Hepatocyte (in vitro differentiated cells): Measurements from ENCODE around the gene IRF2. TPM values are rescaled to one million over a fixed set of nuclear protein-coding genes. Genes with fewer than 3 reads are reported as not detected.

Source experiments
- DNase-seq: peaks from one replicate; pipeline ENCODE4 v3.0.0-alpha.2; 2016; ENCODE audit warnings: low spot score
- H2AFZ ChIP-seq: fragments of 200-600 bp; sonication (generic); 2 replicates; pipeline ENCODE4 v1.6.0; 2016; ENCODE audit warnings: antibody characterized with exemption, mild to moderate bottlenecking
- H3K27ac ChIP-seq: fragments of 200-600 bp; sonication (generic); 2 replicates; pipeline ENCODE4 v1.5.1; 2016; ENCODE audit warnings: mild to moderate bottlenecking
- H3K27me3 ChIP-seq: fragments of 200-600 bp; sonication (generic); 2 replicates; pipeline ENCODE4 v1.6.1; 2016
- H3K36me3 ChIP-seq: fragments of 200-600 bp; sonication (generic); replicated peaks from 2 replicates; pipeline ENCODE4 v1.5.1; 2016; ENCODE audit warnings: low read depth; ENCODE audit not compliant: insufficient read depth
- H3K4me1 ChIP-seq: fragments of 200-600 bp; sonication (generic); 2 replicates; pipeline ENCODE4 v1.5.1; 2016; ENCODE audit warnings: mild to moderate bottlenecking, moderate library complexity; ENCODE audit not compliant: insufficient read depth
- H3K4me2 ChIP-seq: fragments of 200-600 bp; sonication (generic); 2 replicates; pipeline ENCODE4 v1.6.0; 2016
- H3K4me3 ChIP-seq: fragments of 200-600 bp; sonication (generic); 2 replicates; pipeline ENCODE4 v1.5.1; 2016; ENCODE audit warnings: mild to moderate bottlenecking
- H3K79me2 ChIP-seq: fragments of 200-600 bp; sonication (generic); 2 replicates; pipeline ENCODE4 v1.6.0; 2017; ENCODE audit warnings: mild to moderate bottlenecking
- H3K9me2 ChIP-seq: fragments of 200-600 bp; sonication (generic); replicated peaks from 2 replicates; pipeline ENCODE4 v1.6.0; 2017; ENCODE audit warnings: mild to moderate bottlenecking; ENCODE audit not compliant: insufficient read depth
- H3K9me3 ChIP-seq: fragments of 200-600 bp; sonication (generic); 2 replicates; pipeline ENCODE4 v1.5.1; 2016; ENCODE audit warnings: low read depth, mild to moderate bottlenecking
- H4K20me1 ChIP-seq: fragments of 200-600 bp; sonication (generic); 2 replicates; pipeline ENCODE4 v1.6.0; 2016; ENCODE audit warnings: mild to moderate bottlenecking; ENCODE audit not compliant: insufficient read depth, poor library complexity, severe bottlenecking
- EZH2 ChIP-seq: fragments of 200-600 bp; sonication (generic); IDR thresholded peaks from 2 replicates; pipeline ENCODE4 v1.6.1; 2016; ENCODE audit warnings: antibody characterized with exemption, mild to moderate bottlenecking, borderline replicate concordance
- EZH2phosphoT487 ChIP-seq: fragments of 200-600 bp; sonication (generic); IDR thresholded peaks from one replicate; pipeline ENCODE4 v1.6.1; 2018; ENCODE audit warnings: antibody characterized with exemption, mild to moderate bottlenecking, low read depth, moderate library complexity; ENCODE audit not compliant: unreplicated experiment, severe bottlenecking
- WGBS: methylation state at CpG from one replicate; pipeline ENCODE4 v1.1.6; 2016; ENCODE audit warnings: low lambda C conversion rate; ENCODE audit errors: missing lambda C conversion rate; 5-methylcytosine and 5-hydroxymethylcytosine counted together
- polyA plus RNA-seq: library from polyadenylated mRNA; unstranded; fragments of >200 nt; fragmentation: Nextera tagmentation; extraction: Ambion mirVana; gene quantifications from 2 replicates; pipeline ENCODE4 v1.2.1, GENCODE V29; 2016
- total RNA-seq: library from RNA; depleted of rRNA; stranded (reverse); fragments of >200 nt; gene quantifications from 2 replicates; pipeline ENCODE4 v1.2.3, GENCODE V29; 2014
- TF ChIP-seq, protein P1 (sequence below): fragments of 200-600 bp; sonication (generic); IDR thresholded peaks from 2 replicates; pipeline ENCODE4 v1.5.1; 2016; ENCODE audit warnings: antibody characterized with exemption, mild to moderate bottlenecking; ENCODE audit not compliant: poor library complexity

Gene IRF2
- total and polyA plus RNA-seq, 2 experiments from 2014 or later, result 17.7 to 41.1 TPM

DNA sequence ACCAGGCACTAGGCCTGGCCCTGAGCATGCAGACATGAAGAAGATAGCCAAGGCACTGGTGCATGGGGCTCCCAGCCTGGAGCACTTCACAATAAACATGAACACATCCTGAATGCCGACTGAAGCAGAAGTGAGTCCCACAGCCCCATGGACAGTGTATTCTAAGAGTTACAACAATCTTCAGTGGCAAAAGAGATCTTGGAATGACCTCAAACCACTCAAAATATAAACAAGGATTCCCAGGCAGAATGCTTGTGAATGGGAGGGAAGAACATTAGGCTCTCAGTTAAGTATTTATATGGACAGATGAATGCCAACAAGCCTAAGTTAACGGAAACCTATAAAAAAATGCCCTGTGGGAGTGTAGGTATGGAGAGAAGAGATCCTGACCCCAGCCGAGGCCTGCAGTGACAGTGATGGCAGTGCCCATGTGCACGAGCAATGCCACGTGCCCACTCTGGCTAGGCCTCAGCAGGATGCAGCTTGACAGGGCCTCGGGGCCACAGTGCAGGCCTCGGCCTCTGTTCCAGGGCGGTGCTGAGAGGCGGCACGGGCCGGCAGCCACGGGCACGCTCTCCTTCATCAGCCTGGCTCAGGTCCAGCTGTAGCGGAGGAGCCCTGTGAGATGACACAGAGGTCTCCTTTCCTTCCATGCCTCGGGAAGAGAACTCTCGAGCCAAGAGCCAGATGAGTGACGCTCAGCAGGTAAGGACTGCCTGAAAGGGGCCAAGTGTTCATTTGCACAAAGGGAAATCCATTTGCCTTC, 49.2 kb downstream of the IRF2 start:
- WGBS, result 85% methylated on average over 17 of the region's 17 CpGs
- H4K20me1 ChIP-seq, result no peaks in the 10 kb centered on the region
- DNase-seq, result no peak
- H3K9me3 ChIP-seq, result peaks cover 8% of the 10 kb centered on the region
- H2AFZ ChIP-seq, result no peak overlapping the region
- no peak overlapping the region for H3K4me3 ChIP-seq
- H3K27me3 ChIP-seq, result no peaks in the 10 kb centered on the region
- no peak overlapping the region for H3K4me2 ChIP-seq
- H3K36me3 ChIP-seq, result no peaks in the 10 kb centered on the region
- TF ChIP-seq EZH2phosphoT487, result no peak
- no peak for TF ChIP-seq EZH2
- TF ChIP-seq, protein P1, sequence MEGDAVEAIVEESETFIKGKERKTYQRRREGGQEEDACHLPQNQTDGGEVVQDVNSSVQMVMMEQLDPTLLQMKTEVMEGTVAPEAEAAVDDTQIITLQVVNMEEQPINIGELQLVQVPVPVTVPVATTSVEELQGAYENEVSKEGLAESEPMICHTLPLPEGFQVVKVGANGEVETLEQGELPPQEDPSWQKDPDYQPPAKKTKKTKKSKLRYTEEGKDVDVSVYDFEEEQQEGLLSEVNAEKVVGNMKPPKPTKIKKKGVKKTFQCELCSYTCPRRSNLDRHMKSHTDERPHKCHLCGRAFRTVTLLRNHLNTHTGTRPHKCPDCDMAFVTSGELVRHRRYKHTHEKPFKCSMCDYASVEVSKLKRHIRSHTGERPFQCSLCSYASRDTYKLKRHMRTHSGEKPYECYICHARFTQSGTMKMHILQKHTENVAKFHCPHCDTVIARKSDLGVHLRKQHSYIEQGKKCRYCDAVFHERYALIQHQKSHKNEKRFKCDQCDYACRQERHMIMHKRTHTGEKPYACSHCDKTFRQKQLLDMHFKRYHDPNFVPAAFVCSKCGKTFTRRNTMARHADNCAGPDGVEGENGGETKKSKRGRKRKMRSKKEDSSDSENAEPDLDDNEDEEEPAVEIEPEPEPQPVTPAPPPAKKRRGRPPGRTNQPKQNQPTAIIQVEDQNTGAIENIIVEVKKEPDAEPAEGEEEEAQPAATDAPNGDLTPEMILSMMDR, result no peak
- no peaks in the 10 kb centered on the region for H3K9me2 ChIP-seq
- peaks cover 3% of the 10 kb centered on the region for H3K4me1 ChIP-seq
- H3K79me2 ChIP-seq, result peaks cover 58% of the 10 kb centered on the region
- no peak overlapping the region for H3K27ac ChIP-seq

DNA sequence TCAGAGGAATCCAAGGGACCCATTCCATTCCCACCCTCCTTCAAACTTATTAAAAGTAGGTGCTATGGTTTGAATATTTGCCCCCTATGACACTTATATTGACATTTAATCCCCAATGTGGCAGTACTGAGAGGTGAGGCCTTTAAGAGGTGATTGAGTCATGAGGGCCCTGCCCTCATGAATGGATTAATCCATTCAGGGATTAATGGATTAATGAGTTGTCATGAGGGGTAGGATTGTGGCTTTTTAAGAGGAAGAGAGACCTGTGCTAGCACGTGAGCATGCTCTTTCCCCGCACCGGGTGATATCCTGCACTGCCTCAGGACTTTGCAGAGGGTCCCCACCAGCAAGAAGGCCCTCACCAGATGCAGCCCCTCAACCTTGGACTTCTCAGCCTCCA, 50.1 kb downstream of the IRF2 start:
- no peaks in the 10 kb centered on the region for H3K27me3 ChIP-seq
- no peak overlapping the region for H3K4me3 ChIP-seq
- H3K36me3 ChIP-seq, result no peaks in the 10 kb centered on the region
- TF ChIP-seq, protein P1, result no peak
- TF ChIP-seq EZH2phosphoT487 (no peak), EZH2 (no peak)
- WGBS, result 96% methylated on average over 3 of the region's 3 CpGs
- H3K9me3 ChIP-seq, result peaks cover 8% of the 10 kb centered on the region
- no peaks in the 10 kb centered on the region for H4K20me1 ChIP-seq
- H3K27ac ChIP-seq, result no peak overlapping the region
- DNase-seq, result no peak
- H3K79me2 ChIP-seq, result peaks cover 54% of the 10 kb centered on the region
- no peaks in the 10 kb centered on the region for H3K9me2 ChIP-seq
- no peak overlapping the region for H2AFZ ChIP-seq
- H3K4me1 ChIP-seq, result peaks cover 3% of the 10 kb centered on the region
- no peak overlapping the region for H3K4me2 ChIP-seq

DNA sequence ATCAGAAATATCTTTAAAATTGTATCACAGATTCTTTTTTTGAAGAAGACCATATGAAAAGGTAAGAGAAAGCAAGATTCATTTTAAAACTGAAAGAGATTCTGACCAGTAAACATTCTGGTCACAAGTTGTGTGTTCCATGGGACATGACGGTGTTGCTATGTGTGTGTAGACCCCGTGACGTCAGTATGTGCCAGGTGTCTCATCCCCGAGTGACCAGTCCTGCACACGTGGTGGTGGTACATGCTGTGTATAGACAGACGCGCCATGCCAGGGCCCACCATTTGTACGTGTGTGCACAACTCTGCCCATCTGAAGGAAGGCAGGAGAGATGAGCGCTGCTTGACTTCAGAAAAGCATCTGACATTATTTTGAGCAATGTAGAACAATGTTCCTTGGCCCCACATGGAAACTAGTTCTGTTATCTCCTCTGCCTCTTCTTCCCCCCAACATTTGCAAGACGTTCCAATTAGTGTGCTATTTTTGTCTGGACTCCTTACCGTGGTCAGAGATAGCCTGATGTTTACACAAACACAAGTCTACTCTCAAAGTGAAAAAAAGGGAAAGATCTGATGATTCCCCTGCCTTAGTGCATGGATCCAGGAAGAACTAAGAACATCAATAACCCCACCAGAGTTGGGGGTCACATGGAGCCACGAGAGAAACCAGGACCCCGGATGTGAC, 51.2 kb downstream of the IRF2 start:
- Histone ChIP-seq H3K9me3 (peaks cover 8% of the 10 kb centered on the region), H3K9me2 (no peaks in the 10 kb centered on the region), H2AFZ (no peak overlapping the region), H4K20me1 (no peaks in the 10 kb centered on the region), H3K27me3 (no peaks in the 10 kb centered on the region), H3K4me2 (no peak overlapping the region), H3K27ac (no peak overlapping the region), H3K36me3 (no peaks in the 10 kb centered on the region), H3K4me3 (no peak overlapping the region), H3K4me1 (peaks cover 3% of the 10 kb centered on the region), H3K79me2 (peaks cover 49% of the 10 kb centered on the region)
- DNase-seq, result no peak
- 89% methylated on average over 13 of the region's 13 CpGs for WGBS
- TF ChIP-seq EZH2 (no peak), EZH2phosphoT487 (no peak)
- TF ChIP-seq, protein P1, result no peak
